Calu3 (cell line): ENCODE data around the gene TCF7L2. TPM values are rescaled to one million over a fixed set of nuclear protein-coding genes. Genes with fewer than 3 reads are reported as not detected.

Experiments
- BruUV-seq: library from RNA; stranded (reverse); fragments of 400-500 nt; replicated peaks from 2 replicates; lab custom pipeline; 2021; lab: Mats Ljungman, UMichigan
- CTCF ChIA-PET: fragments of 300-600 bp; sonication (Branson Sonifier 250); formaldehyde crosslinking; loops from one replicate; lab custom pipeline; 2022; ENCODE audit warnings: antibody characterized with exemption; lab: Charles Lee
- DNase-seq: peaks from one replicate; pipeline ENCODE4 v3.0.0; 2022
- H3K27ac Mint-ChIP-seq: one replicate; pipeline ENCODE4 v1.8.0; 2022; ENCODE audit warnings: mixed read lengths; ENCODE audit not compliant: unreplicated experiment
- H3K27me3 Mint-ChIP-seq: one replicate; pipeline ENCODE4 v1.8.0; 2022; ENCODE audit warnings: mixed read lengths; ENCODE audit not compliant: unreplicated experiment
- H3K36me3 Mint-ChIP-seq: one replicate; pipeline ENCODE4 v1.8.0; 2022; ENCODE audit warnings: mild to moderate bottlenecking, moderate library complexity, mixed read lengths; ENCODE audit not compliant: insufficient read depth, unreplicated experiment
- H3K4me1 Mint-ChIP-seq: one replicate; pipeline ENCODE4 v1.8.0; 2022; ENCODE audit warnings: mild to moderate bottlenecking, low read depth, mixed read lengths; ENCODE audit not compliant: unreplicated experiment
- H3K4me3 Mint-ChIP-seq: one replicate; pipeline ENCODE4 v1.8.0; 2022; ENCODE audit warnings: mild to moderate bottlenecking, low read depth, moderate library complexity, mixed read lengths; ENCODE audit not compliant: unreplicated experiment
- H3K9me3 Mint-ChIP-seq: one replicate; pipeline ENCODE4 v1.8.0; 2022; ENCODE audit warnings: low read depth, mixed read lengths; ENCODE audit not compliant: unreplicated experiment
- intact Hi-C: fragments of 100-400 bp; cut with micrococcal nuclease; formaldehyde crosslinking; loops from one replicate; pipeline ENCODE4 v1.10.0; 2022; ENCODE audit not compliant: unreplicated experiment
- total RNA-seq: library from RNA; stranded (reverse); gene quantifications from 2 replicates; pipeline ENCODE4 v1.2.3, GENCODE V29; 2022
- TF ChIP-seq, protein P1 (sequence below): fragments of 200-600 bp; IDR thresholded peaks from one replicate; pipeline ENCODE4 v1.8.0; 2022; ENCODE audit warnings: antibody characterized with exemption; ENCODE audit not compliant: unreplicated experiment

The TCF7L2 gene
- total RNA-seq, 1 experiment from 2014 or later = 36.6 TPM

DNA sequence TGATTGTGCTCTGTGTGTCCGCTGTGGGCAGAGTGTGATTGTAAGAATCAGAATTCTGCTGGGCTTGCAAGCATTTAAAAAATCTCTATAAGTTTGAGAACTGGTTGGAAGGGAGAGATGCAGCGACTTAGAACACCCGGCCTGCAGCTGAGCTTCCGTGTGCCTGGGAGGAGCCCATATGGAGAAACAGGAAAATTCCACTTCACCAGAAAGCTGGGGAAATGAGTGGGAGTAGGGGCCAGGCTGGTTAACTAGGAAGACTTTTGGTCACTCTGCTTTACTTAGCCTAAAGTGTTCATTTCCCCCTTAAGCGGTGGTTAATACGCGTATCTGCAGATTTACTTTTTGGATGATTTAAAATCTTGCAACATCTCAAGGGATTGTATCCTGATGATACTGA is 72.2 kb downstream of the TCF7L2 start:
- TF ChIP-seq, protein P1, sequence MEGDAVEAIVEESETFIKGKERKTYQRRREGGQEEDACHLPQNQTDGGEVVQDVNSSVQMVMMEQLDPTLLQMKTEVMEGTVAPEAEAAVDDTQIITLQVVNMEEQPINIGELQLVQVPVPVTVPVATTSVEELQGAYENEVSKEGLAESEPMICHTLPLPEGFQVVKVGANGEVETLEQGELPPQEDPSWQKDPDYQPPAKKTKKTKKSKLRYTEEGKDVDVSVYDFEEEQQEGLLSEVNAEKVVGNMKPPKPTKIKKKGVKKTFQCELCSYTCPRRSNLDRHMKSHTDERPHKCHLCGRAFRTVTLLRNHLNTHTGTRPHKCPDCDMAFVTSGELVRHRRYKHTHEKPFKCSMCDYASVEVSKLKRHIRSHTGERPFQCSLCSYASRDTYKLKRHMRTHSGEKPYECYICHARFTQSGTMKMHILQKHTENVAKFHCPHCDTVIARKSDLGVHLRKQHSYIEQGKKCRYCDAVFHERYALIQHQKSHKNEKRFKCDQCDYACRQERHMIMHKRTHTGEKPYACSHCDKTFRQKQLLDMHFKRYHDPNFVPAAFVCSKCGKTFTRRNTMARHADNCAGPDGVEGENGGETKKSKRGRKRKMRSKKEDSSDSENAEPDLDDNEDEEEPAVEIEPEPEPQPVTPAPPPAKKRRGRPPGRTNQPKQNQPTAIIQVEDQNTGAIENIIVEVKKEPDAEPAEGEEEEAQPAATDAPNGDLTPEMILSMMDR = no peak
- Mint-ChIP-seq H3K4me3 (no peak overlapping the region), H3K27ac (no peak overlapping the region), H3K27me3 (no peaks in the 10 kb centered on the region), H3K36me3 (peaks cover 14% of the 10 kb centered on the region), H3K4me1 (peaks cover 41% of the 10 kb centered on the region), H3K9me3 (no peaks in the 10 kb centered on the region)
- CTCF ChIA-PET = no interaction called here
- no peak for DNase-seq
- intact Hi-C loops = no loop called here
- BruUV-seq = no TSS peak

DNA sequence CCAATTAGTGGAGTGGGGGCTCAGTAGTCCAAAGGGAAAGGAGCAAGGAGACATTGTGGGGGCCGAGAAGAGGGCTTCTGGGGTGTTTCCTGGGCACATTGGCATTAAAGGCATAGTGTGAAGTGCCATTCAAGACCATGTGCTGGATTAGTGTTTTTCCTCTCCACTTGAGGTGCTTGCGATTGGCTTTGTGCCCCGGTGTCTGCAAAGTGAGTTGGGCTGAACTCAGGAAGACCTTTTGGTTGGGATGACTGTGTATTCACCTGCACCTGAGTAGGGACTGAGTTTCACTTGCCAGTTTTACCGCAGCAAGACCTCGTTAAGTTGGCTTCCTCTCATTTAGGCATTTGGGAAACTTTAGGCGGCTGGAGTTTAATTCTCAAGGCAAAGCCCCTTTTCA is 73.0 kb downstream of the TCF7L2 start:
- TF ChIP-seq, protein P1 = no peak
- CTCF ChIA-PET = no interaction called here
- Mint-ChIP-seq H3K27ac (no peak overlapping the region), H3K27me3 (no peaks in the 10 kb centered on the region), H3K4me3 (no peak overlapping the region), H3K36me3 (peaks cover 15% of the 10 kb centered on the region), H3K9me3 (no peaks in the 10 kb centered on the region), H3K4me1 (peaks cover 41% of the 10 kb centered on the region)
- no TSS peak for BruUV-seq
- no peak for DNase-seq
- intact Hi-C loops = no loop called here

DNA sequence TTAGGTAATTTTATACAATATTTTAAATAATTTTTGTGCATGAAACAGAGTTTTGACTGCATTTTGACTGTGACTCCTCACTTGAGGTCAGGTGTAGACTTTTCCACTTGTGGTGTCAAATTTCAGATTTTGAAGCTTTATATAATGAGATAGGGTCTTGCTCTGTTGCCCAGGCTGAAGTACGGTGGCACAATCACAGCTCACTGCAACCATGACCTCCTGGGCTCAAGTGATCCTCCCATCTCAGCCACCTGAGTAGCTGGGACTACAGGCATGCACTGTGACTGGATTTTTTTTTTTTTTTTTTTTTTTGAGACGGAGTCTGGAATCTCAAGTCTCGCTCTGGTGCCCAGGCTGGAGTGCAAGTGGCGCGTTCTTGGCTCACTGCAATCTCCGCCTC is 74.9 kb downstream of the TCF7L2 start:
- Mint-ChIP-seq H3K27me3 (no peaks in the 10 kb centered on the region), H3K4me3 (no peak overlapping the region), H3K27ac (no peak overlapping the region), H3K4me1 (peaks cover 39% of the 10 kb centered on the region), H3K36me3 (peaks cover 11% of the 10 kb centered on the region), H3K9me3 (no peaks in the 10 kb centered on the region)
- intact Hi-C loops = no loop called here
- no peak for DNase-seq
- BruUV-seq = no TSS peak
- CTCF ChIA-PET = no interaction called here
- TF ChIP-seq, protein P1 = no peak

DNA sequence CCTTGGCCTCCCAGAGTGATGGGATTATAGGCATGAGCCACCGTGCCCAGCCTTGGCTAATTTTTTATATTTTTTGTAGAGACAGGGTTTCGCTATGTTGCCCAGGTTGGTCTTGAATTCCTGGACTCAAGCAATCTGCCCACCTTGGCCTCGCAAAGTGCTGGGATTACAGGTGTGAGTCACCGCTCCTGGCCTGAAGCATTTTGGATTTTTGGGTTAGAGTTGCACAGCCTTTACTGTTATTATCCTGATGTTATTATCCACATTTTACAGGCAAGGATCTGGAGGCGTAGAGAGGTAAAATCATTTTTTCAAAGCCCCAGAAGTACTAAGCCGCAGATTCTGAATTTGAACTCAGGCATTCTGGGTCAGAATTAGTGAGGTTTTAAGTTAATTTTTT is 75.4 kb downstream of the TCF7L2 start:
- CTCF ChIA-PET = no interaction called here
- TF ChIP-seq, protein P1 = no peak
- H3K9me3 Mint-ChIP-seq = no peaks in the 10 kb centered on the region
- intact Hi-C loops = no loop called here
- H3K27me3 Mint-ChIP-seq = no peaks in the 10 kb centered on the region
- H3K4me3 Mint-ChIP-seq = no peak overlapping the region
- H3K4me1 Mint-ChIP-seq = peaks cover 39% of the 10 kb centered on the region
- no peak overlapping the region for H3K27ac Mint-ChIP-seq
- no TSS peak for BruUV-seq
- DNase-seq = no peak
- peaks cover 11% of the 10 kb centered on the region for H3K36me3 Mint-ChIP-seq
